ENCODE measurements around the gene MAST4.

MAST4 gene

DNA sequence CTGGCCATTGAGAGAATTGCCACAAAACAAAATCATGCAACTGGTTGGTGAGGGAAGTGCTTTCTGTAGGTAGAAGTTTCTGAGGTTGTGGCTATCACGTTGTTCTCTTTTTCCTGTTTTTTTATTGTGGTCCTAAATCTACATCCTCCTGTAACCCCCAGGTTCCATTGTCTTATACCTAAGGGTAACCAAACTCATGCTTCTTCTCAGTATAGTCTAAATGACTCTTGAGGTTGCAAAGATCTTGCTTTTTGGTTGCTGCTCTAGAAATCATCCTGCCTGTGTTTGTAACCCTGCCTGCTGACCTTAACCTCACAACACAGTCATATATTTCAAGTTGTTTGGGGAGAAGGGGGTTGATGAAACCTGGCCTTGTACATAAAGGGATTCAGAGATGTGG, 327.3 kb downstream of the MAST4 start:
- no peak for DNase-seq

DNA sequence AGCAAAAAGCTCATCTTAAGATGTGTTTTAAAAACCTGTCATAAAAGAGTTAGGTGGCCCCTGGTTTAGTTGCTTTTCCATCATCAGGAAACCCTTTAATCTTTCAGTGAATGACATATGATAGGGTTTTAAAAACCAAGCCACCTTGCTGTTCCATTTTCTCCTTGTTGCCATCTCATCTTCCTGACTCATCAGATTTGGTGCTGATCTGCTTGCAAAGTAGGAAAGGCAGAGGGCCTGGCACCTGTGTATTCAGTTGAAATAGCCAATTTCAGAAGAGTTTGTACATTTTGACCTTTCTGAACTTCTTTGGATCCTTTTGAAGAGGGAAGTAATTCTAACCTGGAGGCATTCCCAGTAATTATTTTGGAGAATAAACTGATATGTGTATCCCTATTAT, 327.7 kb downstream of the MAST4 start:
- no peak for DNase-seq

DNA sequence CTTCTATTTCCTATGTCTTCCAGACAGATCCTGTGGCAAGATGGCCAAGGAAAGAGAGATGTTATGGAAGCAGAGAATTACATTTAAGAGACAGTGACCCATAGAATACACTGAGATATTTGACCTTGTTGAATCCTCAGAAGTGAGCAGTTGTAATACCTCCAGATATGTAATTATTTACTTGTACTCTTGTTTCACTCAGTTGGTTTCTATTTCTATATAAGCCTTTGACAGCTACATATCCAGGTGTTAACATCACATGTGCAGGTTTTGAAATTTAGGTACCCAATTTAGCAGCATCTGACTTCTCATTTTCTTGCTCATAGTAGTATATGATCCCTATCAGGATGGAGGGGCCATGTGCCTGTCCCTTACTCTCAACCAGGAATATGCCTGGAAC, 330.9 kb downstream of the MAST4 start:
- no peak for DNase-seq

DNA sequence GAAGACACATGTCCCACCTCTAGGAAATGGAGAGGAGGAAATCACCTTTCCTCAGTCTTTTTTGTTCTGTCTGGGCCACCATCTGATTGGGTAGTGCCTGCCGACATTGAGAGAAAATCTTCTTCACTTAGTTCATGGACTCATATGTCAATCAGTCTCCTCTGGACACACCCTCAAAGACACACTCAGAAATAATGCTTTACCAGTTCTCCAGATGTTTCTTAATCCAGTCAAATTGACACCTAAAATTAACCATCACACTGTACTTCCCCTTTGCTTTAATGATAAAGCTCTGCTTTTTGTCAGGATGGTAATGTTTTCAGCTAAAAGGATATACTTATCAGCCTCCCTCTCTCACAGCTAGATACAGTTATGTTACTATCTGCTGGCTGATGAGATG, 333.1 kb downstream of the MAST4 start:
- DNase-seq, result no peak

DNA sequence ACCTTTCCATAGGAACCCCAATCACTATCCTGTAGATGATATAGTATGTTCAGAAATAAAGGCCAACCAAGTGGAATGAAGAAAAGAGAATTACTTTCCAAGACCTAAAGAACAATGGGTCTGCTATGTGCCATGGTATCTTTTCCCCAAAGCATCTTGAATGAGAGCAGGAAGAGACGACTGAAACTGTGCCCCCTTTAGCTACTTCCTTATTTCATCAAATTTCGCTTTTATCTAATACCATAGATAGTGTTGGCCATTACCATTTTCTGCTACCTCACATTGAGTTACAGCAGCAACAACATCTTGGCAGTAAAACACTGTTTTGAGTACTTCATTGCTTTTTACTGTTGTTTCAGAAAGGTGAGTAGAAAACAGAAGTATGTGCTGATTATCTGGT, 333.8 kb downstream of the MAST4 start:
- DNase-seq, result no peak

DNA sequence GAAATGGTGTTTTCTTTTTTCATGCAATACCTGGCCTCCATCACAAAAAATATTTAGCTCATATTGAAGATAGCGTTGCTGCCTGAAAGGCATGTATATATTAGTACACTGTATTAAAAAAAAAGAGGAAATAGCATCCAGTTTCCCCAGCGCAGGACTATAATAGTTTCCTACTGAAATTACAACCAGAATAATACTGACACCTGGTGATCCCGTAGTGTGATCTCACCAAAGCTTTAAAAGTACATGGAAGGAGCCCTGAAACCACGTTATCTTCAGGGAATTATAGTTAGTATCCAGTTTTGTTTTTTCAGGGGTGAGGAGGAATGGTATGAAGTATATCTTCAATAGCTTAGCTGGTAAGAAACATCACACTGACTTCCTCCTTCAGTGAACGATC, 335.5 kb downstream of the MAST4 start:
- no peak for DNase-seq

DNA sequence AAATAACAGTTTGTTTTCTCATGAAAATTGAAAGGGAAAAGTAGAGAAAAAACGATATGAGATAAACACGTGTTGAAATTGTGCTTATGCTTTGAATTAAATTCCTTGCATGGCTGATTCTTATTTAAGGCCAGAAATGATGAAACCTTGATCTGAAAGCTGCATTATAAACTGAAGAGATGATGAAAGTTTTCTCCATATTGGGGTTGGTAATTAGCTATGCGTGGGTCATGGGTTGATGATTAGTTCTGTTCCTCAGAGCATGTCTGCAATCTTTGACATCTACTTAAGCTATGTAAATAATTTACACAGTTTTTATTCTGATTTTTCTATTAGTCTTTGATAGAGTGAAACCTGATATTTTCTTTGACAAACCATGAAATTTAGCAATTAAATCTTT, 336.3 kb downstream of the MAST4 start:
- no peak for DNase-seq

DNA sequence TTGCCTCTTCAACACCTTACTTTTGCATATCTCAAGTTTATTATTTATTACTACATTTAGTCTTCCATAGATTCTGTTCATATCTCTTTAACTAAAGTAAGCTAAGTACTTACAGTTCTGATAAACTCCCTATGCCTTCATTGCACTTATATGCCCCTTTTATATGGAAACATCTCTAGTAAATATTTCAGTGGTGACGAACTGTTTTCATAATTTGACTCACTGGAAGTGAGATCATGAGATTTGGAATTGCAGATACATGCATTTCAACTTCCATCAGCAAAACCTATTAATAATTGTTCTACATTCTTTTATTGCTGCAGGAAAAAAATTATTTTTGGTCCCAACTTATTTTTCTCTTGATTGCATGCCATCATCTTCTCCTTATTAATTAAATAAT, 336.9 kb downstream of the MAST4 start:
- no peak for DNase-seq

DNA sequence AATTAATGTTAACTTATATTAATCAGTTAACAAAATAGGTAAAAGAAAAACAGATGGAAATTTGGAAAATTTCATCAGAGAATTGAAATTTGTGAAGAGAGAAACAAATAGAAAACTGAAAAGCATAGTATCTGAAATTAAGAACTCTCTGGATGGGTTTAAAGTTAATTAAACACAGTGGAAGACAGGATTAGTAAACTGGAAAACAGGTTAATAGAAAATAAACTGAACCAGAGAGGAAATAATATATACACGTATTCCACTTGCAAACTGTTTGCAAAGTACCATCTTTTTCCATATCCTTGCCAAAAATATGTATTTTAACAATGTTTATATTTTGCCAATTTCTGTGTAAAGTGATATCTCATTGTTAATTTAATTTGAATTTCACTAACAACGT, 342.9 kb downstream of the MAST4 start:
- DNase-seq, result no peak

DNA sequence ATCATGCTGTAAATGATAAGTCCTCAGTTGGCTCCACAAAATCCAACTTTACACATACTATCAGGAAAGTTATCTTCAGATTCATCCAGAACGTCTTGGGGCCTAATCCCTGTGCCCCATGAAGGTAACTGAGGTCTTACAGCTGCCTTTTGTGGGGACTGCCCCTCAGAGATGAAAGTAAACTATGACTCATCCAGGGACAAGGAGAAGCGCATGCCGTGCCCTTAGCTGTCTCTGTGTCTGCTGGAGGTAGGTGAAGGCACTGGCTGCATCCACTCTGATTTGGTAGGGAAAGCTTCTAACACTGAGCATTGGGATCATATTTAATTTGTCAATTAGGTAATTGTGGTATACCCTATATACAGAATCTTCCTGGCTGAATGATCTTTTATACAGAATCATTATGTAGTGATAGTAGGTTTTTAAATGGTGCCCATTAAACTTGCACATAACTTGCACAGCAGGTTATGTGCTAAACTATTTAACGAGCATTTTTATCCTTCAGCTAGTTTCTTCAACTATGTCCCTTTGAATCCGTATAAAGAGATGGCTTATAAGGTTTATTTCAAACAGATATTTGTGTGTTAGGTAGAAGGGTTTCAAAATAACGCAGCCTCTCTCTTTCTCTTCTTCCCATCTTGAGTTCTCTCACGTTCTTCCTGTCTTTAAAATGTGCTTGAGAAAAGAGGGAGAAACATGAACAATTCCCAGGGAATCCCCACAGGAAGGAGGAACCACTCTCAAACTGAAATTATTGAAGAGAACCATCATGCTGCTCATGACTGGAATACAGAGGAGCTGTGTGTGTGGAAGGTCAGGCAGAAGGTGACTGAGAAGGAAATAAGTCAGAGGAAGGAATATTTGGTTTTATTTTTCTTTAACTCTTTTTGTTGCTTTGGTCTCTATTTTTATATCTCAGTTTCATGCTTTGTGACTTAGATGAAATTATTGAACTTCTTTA, 349.5 kb downstream of the MAST4 start:
- DNase-seq, result no peak

DNA sequence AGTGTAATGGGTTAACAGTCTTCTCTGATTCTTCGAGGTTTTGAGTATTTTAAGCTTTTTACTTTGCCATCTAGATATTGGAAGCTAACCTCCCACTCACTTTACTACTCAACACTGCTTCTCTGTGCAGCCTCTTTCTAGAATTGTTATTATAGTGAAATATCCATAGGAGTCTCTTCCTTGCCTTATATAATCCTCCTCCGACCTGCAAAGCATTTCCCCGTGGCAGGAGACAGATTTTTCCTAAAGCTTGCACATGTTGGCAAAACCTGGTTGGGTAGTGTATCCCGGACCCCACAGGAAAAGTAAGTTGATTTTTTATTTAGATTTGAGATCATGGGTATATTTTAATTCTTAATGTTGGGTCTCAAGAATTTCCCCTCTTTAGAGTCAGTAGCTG, 351.3 kb downstream of the MAST4 start:
- no peak for DNase-seq

DNA sequence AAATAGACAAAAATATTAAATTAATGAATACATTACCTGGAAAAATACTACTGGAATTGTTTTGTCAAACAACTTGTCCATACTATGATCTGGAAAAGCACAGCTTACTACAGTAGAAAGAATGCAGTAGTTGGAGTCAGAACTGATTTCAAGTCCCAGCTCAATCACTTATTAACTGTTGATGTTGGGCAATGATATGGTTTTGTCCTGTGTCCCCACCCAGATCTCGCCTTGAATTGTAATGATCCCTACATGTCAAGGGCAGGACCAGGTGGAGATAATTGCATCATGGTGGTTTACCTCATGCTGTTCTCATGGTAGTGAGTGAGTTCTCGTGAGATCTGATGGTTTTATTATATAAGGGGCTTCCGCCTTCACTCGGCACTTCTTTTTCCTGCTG, 352.9 kb downstream of the MAST4 start:
- DNase-seq, result no peak

DNA sequence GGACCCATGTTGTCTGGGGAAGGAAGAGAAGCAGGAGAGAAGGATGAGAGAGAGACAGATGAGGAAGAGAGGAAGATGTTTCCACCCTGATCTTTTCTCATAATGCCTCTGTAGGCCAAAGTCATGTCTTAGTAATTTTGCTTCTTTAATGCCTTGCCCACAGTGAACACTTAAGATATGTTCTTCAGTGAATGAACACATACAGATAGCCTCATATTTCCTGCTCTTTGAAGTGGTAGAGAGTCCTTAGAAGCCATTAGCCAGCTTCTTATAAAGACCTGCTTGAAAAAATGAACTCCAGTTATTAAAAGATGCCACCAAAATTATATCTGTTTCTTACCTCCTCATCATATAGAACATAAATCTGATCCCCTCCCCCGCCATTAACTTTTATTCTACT, 356.0 kb downstream of the MAST4 start:
- no peak for DNase-seq

DNA sequence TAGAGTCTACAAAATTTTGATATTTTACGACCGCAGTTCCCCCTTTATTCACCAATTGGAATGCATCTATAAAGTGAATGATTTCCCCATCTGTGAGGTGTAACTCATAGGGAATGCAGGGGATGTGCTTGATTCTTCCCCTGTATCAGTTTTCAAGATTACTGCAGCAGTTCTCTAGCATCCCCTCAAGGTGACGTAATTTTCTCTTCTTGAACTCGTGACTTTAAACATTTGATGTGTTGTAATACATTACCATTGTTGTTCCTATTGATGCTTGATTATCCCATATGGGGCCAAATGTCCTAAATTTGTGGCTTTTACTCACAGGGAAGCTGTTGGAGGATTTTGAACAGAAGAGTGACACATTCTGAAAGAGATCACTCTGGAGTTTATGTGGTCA, 360.2 kb downstream of the MAST4 start:
- no peak for DNase-seq

DNA sequence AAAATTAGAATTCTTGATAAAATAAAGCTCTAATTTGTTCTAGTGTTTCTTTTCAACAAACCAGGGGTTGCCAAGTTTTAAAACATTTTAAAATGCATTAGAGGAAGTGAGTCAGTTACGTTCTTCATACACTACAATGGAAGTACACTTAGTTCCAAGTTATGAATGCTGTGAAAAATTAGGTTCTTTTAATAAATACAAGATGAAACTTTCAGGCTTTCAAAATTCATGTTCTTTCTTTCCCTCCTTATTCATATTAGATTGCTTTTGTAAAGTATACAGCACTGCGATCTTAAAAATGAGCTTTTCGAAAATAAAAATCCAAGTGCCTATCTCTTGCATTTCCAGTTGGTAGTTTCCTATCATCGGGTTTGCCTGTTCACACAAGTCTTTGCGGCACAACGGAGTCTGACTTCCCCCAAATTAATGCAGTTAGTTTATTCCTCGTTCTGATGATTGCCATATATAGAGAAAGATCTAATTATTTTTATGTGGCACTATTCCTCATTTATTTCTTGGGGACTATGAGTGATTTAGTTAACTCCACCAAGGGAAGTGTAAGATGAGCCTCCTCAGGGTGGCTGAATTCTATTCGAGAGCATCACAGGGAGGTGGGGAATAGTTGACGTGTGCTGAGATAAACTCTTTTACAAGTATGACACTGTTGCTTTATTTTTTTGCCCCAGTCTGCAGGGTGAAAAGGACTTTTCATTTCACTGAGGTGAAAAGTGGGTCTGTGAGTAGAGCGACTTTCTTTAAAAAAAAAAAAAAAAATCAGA, 362.2 kb downstream of the MAST4 start:
- no peak for DNase-seq

DNA sequence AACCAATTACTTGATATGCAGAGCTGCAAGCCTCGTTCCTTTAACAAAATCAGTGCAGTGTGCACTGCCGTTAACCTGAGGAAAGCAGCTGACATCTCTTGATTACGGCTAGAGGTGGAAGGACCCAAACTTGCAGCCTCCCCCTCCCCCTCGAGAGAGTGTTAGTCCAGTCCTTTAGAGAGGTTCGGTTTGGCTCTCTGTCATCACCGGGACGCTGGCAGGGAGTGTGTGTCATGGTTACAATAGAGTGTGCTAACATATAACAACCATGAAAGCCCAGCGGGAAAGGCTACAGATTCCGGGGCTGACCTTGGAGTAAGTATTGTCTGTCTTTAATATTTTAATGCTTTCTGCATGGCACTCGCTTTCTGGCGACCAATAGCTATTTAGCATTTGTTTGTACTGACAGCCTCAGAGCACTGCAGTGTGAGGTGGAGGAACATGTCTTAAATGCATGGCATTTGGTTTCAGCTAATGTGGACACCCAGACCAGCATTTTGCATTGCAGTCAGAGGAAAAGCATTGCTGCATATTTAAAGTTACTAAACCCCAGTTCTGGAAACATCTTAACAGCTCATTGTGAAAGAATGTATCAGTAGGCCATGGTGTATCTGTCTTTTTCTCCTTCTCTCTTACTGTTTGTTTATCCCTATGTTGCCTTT, 362.9 kb downstream of the MAST4 start:
- DNase-seq, result peak; percentile 56

DNA sequence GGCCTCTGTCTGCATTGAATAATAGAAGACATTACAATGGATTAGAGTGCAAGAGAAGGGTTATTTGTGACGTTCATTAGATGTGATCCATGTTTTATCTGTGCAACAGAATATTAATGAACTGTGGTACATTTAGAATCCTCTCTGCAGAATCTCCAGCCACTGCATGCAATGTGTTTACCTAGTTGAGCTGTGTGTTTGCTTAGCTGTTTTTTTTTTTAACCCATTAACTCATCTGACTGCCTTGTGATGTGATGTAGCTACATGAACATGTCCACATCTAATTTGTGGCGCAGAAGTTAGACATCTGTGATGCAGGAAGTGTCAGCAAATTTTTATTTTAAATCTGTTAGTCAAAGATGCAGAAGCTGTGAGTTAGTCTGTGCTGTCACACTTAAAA, 363.5 kb downstream of the MAST4 start:
- DNase-seq, result no peak

DNA sequence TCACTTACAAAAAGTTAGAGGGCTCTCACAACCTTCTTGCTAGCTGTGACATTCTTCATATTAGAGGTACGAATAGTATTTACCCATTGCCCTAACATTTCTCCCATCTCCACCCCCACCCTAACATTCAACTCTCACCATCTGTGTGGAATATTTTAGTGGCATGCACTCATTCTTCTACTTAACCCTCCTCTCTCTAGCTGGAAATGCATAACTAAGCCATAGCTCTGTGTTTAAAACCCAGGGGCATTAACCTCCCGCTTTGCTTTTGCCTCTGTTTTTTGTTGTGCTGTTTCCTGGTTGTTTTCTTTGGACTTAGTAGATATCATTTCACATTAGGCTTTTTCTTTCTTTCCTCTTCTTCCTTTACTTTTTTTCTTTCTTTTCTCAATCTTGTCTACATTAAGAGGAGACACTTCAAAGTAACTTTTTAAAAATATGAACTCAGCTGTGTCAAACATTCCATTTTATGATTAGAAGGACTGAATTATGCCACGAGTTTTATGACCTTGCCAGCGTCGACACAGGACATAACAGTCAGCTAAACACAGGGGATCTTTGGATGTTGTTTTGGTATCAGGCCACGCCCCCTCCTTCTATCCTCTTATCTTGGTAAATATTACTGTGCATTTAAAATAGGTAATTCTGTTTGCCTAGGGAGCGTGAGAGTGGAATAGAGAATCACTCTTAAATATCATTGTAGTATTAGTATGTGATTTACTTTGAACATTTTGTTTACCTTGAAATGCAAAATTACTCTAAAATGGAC, 364.4 kb downstream of the MAST4 start:
- no peak for DNase-seq

DNA sequence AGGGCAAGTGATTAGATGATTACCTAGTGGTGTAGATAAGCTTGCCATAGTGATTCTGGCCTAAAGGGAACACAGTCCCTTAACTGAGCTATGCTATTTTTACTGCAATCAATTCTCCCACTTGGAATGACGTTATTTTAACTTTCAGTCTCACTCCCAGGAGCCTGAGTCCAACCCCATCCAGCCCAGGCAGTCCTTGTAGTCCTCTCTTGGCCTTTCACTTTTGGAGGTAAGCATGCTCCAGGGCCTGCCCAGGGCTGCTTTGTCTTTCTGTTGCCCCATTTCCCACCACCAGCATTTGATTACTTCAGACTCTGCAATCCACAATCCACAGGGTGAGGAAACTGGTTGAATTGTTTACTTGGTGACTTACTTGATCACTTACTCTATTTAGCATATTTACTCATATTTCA, 367.4 kb downstream of the MAST4 start:
- DNase-seq, result no peak

DNA sequence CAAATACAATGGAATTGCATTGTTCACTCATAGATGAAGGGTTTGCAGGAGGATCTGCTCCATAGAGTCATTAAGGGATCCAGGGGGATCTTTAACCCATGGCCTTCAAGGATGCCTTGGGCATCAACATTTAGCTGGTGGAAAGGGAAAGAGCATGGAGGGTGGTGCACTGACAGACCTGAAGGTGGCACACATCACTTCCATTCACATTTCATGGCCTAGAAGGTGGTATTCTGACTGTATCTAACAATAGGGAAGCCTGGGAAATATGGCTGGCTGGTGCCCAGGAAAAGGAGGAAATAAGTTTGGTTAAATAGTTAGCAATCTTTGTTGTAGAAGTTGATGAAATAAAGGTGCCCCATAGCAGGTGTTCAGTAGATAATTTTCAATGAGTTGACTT, 370.2 kb downstream of the MAST4 start:
- no peak for DNase-seq

DNA sequence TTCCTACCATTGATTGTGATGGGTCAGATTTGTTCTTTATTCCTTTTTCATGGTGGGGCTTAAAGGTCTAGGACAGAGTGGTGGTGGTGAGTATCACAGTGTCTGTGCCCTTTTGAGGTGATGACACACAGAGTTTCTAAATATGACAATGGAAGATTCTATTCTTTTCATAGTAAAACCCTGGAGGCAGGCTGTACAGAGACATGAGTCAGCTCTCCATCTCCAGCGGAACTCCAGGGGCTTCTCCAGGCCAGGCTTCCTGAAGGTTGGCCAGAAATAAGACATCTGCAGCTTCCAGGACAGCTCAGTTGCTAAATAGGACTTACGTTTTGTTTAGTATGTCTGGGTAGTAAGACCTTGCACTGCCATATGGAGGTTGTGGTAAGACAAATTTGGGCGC, 370.9 kb downstream of the MAST4 start:
- no peak for DNase-seq

DNA sequence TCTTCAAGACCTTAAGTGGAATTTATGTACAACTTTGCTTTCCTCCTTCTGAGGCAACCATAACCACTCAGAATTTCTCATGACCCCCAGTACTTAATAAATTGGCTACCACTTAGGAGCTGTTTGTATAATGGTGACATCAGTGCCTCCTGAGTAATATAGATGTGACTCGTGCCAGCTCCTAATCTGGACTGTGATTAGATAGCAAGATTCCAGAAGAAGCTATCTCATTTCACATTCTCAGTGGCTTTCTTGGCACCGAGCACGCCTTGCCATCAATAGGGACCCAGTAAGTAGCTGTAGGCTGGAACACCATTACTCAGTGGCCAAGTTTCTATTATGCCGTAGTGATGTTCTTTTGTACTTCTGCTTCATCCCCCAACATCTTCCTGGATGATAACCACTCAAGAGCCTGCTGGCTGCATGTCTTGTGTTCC, 371.7 kb downstream of the MAST4 start:
- DNase-seq, result no peak

DNA sequence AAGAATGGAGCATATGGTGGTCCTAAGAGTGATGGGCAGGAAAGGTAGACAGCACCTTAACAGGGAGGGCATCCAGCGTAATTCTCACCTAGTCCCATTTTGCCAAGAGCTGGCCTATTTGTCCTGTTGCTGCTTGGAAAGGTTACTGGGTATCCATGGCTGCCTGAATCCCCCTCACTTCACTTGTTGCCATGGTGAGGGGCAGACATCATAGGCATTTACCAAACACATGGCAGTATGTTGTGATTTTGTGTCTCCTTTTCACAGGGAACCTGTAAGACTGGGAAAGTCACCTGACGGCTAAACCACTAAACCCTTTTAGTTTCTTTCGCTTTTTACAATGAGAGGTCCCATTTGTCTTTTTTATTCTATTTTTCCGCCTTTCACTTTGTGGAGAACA, 373.3 kb downstream of the MAST4 start:
- no peak for DNase-seq
